Measurements from ENCODE around the gene C14orf93. TPM values are rescaled to one million over a fixed set of nuclear protein-coding genes. Genes with fewer than 3 reads are reported as not detected.

Gene C14orf93
- total RNA-seq (2014; rRNA removed; shearing (Covaris generic)) = 6.9 and 15.1 TPM in 2 replicates

GRCh38 chr14:23009939-23010726 is at the start of gene C14orf93:
C14orf93 (minus strand) TSS chr14:23010143; CDS start chr14:22999023, 11,120 bp downstream.
- peak; percentile 53 for DNase-seq (ENCODE audit: low spot score)

GRCh38 chr14:23058654-23059504 is 48.9 kb upstream of the C14orf93 start:
- no peak for DNase-seq (ENCODE audit: low spot score)

- peak; percentile 81 for DNase-seq (ENCODE audit: low spot score)
Observed at GRCh38 chr14:23057757-23058653, 48.1 kb upstream of the C14orf93 start.

GRCh38 chr14:23056956-23057756 is 47.2 kb upstream of the C14orf93 start, which contains the start of gene CDH24:
CDH24 (minus strand) TSS chr14:23057520; CDS start chr14:23055733, 1,787 bp downstream.
- DNase-seq (ENCODE audit: low spot score) = peak; percentile 58

GRCh38 chr14:23056145-23056955 is 46.4 kb upstream of the C14orf93 start:
- DNase-seq (ENCODE audit: low spot score) = peak; percentile 65

GRCh38 chr14:23055621-23056144 is 45.7 kb upstream of the C14orf93 start:
- DNase-seq (ENCODE audit: low spot score) = no peak

- DNase-seq (ENCODE audit: low spot score) = no peak
Observed at GRCh38 chr14:23055147-23055550, 45.2 kb upstream of the C14orf93 start.

GRCh38 chr14:23054000-23054811 is 44.3 kb upstream of the C14orf93 start:
- DNase-seq (ENCODE audit: low spot score) = no peak

- DNase-seq (ENCODE audit: low spot score) = no peak
Observed at GRCh38 chr14:23053426-23053825, 43.5 kb upstream of the C14orf93 start.

GRCh38 chr14:23052671-23053070 is 42.7 kb upstream of the C14orf93 start:
- DNase-seq (ENCODE audit: low spot score) = no peak

GRCh38 chr14:23052182-23052623 is 42.3 kb upstream of the C14orf93 start:
- no peak for DNase-seq (ENCODE audit: low spot score)

- no peak for DNase-seq (ENCODE audit: low spot score)
Observed at GRCh38 chr14:23051141-23052057, 41.5 kb upstream of the C14orf93 start.

- no peak for DNase-seq (ENCODE audit: low spot score)
Observed at GRCh38 chr14:23049011-23049410, 39.1 kb upstream of the C14orf93 start.

- no peak for DNase-seq (ENCODE audit: low spot score)
Observed at GRCh38 chr14:23047751-23048693, 38.1 kb upstream of the C14orf93 start.

GRCh38 chr14:23047034-23047634 is 37.2 kb upstream of the C14orf93 start:
- no peak for DNase-seq (ENCODE audit: low spot score)

Data from H4 (cell line).